ENCODE measurements around the gene CCDC167.
A peak's percentile ranks its signal among the peaks of the same experiment; 100 is the strongest.

The CCDC167 gene

GRCh38 chr6:37499433-37500293, at the start of gene CCDC167:
CCDC167 (minus strand) TSS chr6:37499893; CDS start chr6:37499863, 30 bp downstream.
- DNase-seq = peak; percentile 98

DNA sequence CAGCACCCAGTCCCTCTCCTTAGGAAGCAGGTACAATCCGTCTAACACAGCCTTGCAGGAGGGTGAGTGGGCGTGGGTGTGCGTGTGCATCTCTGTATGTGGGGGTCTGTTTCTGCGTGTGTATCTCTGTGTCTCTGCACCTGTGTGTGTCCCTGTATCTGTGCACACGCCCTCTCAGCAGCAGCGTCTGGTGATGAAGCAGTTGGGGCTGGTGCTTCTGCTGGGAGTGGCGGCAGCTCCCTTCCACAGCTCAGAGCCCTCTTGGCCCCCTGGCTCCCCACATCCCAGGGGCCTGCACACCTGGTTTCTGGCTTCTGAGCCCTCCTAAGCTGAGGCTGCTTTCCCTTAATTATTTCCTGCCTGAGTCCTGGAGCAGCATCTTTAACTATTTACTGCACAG, 49.5 kb upstream of the CCDC167 start:
- DNase-seq = no peak

GRCh38 chr6:37548067-37548674, 48.5 kb upstream of the CCDC167 start:
- DNase-seq = no peak

- no peak for DNase-seq
Measured at GRCh38 chr6:37547564-37548061, 47.9 kb upstream of the CCDC167 start.

DNA sequence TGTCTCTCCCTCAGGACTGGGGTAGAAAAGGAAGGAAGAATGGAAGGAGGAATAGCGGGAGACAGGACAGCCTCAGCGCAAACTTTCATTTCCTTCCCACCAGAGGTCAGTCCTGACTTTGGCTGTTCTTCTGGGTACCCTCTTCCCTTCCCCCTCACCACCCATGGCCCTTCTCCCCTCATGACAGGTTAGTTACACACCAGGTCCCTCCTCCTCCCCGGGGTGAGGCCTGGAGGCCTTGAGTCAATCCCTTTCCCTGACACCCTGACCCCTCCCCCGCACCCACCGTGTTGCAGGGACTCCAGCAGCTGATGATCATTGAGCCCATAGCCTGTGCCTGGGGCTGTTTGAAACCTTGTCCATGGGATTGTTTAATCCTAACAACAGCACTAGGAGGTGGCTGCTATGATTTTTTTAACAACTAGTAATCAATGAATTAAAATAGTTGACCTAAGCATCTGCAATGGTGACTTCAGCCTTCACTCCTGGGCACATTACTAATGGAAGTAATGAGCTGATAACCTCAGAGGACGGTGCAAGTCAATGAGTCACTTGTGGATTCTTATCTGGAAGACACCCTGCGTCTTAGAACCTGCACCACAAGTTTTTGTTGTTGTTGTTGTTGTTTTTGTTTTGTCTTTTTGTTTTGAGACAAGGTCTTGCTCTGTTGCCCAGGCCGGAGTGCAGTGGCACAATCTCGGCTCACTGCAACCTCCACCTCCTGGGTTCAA, 46.6 kb upstream of the CCDC167 start:
- no peak for DNase-seq

DNA sequence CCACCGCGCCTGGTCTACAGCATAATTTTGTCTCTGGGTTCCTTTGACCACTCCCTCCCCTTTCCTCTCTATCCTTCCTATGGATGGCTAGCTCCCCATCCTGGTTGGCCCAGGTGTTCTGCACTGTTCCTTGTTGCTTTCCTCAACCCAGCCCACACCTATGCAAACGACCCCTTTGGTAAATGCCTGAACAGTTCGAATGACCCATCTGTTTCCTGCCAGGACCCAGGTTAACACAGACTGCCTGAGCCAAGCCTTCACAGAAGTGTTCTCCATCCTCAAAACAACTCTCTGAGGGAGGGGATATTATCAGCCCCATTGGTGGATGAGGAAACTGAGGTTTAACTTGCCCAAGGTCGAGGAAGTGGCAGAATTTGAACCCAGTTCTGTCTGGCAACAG, 44.8 kb upstream of the CCDC167 start:
- DNase-seq = no peak

DNA sequence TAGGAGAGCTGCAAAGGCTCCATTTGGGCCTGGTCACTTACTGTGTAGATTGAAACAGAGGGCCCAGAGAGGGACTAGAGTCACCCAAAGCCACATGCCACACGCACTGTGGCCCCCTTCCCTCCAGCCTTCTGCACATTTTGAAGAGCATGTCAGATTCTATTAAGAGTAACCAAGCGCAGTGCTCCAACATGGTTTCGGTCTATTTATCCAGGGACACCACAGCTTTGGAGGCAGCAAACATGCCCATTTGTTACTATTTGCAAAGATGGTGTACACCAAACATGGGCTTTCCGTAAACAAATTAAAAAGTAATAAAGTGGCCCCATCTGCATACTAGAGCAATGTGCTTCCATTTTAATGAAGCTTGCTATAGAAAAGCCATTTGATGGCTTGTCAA, 43.7 kb upstream of the CCDC167 start:
- DNase-seq = no peak

DNA sequence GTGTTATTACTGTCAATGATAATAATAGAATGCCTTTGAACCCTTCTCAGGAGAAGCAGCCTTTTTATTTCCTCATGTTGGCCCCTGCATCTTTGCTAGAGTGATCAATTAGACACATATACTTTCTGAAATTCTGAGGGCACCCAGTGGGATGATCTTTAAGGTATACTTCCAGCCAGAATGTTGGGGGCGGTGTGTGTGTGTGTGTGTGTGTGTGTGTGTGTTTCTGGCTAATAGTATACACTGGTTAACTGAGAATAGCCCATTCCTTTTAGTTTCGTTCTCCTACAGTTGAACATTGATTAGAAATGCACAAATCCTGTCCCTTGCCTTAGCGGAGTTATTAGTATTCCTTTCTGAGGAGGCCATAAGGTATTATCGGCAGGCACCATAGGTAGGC, 41.7 kb upstream of the CCDC167 start:
- no peak for DNase-seq

- DNase-seq = no peak
Measured at GRCh38 chr6:37540390-37540789, 40.7 kb upstream of the CCDC167 start.

- no peak for DNase-seq
Measured at GRCh38 chr6:37540029-37540352, 40.3 kb upstream of the CCDC167 start.

DNA sequence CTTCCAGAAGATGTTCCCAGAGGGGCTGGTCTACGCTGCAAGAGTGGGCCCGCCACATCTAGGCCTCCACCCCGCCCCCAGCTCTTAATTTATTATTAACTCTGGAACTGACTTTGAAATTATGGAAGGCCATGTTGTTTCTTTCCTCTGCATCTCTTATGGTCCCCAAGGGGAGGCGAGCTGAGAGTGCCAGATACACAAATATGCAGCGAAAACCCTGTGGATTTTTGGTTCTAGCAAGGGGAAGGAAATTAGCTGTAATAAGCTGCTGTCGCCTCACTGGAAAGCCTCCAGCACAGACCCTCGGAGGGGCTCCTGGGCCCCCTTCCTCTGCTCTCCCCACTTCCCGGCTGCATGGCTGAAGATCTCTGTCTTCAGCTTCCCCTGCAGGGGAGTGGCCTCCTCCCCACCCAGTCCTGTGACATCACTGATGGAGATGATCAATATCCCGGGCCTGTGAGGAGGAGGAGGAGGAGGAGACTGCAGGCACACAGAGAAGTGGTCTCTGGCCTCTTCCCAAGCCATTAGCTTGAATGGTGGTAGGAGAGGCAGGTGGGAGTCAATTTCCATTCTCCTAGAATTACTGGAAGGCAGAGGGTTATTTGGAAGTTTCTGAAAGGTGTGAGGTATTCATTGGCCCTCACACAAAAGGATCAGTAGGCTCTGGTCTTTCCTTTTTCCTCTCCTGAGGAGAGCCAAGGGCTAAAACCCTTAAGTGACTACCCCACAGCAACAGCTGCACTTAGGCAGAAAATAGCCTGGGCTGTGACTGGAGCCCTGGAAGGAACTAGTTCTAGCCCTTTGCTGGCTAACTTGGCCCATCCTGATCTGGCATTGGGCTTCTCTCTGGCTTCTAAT, 39.7 kb upstream of the CCDC167 start:
- no peak for DNase-seq

DNA sequence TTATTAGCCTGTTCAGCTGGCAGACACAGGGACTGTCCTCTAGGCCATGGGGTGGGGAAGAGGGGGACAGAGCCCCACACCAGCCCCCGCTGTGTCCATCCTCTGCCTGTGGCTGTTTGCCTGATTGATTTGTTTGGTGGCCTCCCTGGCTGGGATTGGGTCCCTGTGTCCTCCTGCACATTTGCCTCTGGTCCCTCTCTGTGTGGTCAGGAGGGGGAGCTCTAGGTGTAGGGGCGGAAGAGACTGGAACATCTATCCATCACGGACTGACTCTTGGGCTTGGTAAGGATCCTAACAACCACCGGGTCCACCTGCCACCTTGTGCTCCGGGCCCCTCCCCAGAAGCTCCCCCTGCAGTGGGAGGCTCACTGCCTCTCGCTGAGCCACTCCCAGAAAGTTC, 38.4 kb upstream of the CCDC167 start:
- no peak for DNase-seq

DNA sequence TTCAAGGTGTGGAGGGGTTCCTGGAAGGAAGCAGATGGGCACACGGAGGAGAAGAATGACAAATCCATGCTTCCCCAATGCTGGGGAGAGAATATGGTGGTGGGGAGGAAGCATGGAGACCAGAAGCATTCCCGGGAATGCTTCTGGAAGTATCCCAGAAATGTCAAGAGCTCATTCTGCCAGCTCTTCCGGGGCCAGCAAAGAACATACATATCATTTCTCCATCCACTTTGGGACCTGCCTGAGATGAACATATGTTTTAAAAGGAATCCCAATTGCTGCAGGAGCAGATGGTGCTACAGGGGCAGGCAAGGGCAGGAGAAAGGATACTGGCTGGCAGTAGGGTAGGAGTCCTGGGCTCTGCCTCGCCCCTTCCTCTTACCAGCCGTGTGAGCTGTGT, 37.9 kb upstream of the CCDC167 start:
- DNase-seq = no peak

DNA sequence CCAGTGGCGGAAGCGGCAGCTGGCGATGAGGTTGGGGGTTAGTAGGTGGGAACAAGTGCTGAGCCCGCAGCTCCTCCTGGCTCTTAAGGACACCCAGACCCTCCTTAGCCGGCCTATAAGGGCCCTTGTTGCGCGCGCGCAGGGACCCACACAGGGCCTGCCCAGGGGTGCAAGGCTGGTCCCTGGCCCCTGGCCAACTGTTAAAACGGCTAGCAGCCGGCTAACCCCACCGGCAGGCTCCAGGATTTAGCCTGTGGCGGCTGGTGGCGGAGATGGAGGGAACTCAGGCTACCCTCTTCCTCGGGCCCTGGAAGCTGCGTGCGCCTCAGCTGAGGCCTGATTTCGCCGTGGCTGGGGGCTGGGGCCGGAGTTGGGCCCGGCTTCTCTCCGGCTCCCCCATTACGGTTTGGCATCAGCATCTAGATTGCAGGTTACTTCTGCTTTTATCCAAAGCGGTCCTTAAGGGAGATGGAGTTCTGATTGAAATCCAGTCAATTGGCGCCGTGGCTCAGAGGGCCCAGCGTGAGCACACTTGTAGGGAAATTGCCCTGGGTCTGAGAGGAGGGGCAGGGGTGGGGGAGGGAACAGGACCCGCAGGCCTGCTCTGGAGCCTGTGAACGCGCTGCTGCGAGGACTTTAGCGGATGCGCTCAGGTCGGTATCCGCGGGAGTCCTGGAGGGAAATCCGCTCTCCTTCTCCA, 36.9 kb upstream of the CCDC167 start:
- no peak for DNase-seq

GRCh38 chr6:37535759-37536490, 36.2 kb upstream of the CCDC167 start:
- DNase-seq = peak; percentile 13

- no peak for DNase-seq
Measured at GRCh38 chr6:37535428-37535758, 35.7 kb upstream of the CCDC167 start.

DNA sequence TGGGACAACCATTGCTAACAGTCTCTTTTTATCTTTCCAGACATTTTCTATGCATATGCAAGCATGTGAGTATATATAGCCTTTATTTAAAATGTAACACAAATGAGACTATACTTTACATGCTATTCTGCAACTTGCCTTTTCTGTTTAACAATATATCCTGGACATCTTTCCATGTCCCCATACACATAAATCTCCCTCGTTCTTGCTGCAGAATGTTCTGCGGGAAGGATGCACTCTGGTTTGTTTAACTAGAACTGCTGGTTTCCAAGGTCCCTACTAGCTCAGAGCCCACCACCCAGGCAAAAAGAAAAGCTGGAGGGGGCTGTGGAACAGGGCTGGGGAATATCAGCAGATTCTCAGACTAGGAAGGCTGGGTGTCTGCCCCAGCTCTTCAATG, 35.2 kb upstream of the CCDC167 start:
- no peak for DNase-seq

DNA sequence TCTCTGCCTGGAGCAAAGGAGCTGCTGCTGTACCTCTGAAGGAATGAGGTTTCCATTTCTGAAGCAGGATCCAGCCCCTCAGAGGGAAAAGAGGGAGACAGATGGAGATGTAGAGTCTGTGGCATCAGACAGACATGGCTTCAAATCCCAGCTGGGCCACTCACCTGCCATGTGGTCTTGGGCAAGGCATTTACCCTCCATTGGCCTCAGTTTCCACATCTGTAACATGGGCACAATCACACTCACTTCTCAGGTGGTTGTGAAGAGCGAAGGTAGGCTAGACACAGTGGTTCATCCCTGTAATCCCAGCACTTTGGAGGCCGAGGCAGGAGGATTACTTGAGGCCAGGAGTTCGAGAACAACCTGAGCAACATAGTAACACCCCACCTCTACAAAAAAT, 32.4 kb upstream of the CCDC167 start:
- DNase-seq = no peak

GRCh38 chr6:37531437-37532036, 31.8 kb upstream of the CCDC167 start:
- no peak for DNase-seq

- no peak for DNase-seq
Measured at GRCh38 chr6:37531026-37531425, 31.3 kb upstream of the CCDC167 start.

DNA sequence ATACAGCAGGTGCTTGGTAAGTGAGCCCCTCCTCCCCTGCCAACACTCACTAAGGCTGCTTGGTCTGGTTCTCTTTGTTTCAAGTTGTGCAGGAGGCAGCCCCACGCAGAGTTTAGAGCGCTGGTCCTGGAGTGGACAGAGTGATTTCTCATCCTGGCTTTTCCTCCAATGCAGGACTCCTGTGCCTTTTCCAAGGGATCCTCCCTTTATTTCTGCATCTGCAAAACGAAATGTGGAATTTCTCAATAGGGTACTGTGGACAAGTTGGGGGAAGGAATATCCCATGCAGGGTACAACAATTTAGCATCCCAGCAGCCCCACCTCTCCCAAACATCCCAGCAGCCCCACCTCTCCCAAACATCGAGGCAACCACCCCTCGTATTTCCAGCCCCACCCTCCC, 30.6 kb upstream of the CCDC167 start:
- DNase-seq = no peak

All from NCI-H774 (cell line).